Inflammatory macrophage treated with lipopolysaccharide for 4 hours (primary cell): ENCODE results near the gene CBX1.
"Not testable (repeated sequence)": the region's sequence is repeated elsewhere in the genome, so short reads cannot be mapped to it uniquely, and the experiment has no call there.

Source experiments
- DNase-seq: peaks from one replicate; pipeline ENCODE4 v3.0.0-alpha.2; 2020

CBX1 gene

DNA sequence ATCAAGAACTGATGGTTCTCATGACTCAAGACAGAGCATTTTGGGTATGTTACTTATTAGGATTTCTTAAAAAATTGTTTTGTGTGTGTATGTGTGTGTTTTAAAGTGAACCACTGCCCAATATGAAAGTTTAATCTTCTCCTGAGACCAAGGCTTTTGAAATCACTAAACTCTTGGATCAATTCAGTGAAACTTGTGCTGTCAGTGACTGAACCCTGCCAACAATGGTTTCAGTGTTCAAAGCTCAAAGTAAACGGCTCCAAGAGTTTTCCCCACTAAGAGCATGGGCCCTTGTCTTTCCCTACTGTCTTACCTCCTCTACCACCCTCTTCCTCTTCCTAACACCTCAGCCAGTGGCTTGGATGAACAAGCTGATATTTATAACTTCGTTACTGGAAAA, 31.1 kb downstream of the CBX1 start:
- no peak for DNase-seq

DNA sequence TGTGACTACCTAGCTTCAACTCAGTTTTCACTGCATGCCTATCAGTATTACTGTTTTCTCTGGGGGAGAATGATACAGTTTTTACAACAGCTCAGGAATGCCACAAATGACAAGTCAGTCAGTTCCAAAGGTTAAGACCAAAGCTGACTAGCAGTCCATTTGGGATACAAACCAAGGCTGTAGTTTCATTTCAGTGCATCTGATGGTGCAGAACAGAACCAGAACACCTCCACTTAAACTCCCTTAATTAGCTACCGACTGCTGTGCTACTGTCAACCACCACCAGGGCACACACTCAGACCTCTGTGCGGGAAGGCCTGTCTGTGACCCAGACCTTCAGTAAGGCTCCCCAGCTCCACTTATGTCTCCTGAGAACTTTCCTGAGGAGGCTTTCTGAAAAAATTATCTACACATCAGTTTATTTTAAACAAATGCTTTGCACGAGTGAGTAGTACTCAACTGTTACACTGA, 32.8 kb downstream of the CBX1 start:
- no peak for DNase-seq

DNA sequence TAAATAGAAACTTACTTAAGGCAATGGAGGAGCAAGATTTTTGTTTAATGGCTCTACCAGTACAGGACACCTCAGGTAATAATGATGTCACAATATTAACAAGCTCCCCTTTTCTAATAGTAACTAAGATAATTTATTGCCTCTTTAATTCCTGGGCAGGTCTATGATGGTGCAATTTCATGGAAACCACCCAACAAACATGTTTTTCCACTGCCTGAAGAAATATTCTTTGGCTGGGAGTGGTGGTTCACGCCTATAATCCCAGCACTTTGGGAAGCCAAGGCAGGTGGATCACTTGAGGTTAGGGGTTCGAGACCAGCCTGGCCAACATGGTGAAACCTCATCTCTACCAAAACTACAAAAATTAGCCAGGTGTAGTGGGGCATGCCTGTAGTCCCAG, 33.5 kb downstream of the CBX1 start:
- not testable (repeated sequence) for DNase-seq

DNA sequence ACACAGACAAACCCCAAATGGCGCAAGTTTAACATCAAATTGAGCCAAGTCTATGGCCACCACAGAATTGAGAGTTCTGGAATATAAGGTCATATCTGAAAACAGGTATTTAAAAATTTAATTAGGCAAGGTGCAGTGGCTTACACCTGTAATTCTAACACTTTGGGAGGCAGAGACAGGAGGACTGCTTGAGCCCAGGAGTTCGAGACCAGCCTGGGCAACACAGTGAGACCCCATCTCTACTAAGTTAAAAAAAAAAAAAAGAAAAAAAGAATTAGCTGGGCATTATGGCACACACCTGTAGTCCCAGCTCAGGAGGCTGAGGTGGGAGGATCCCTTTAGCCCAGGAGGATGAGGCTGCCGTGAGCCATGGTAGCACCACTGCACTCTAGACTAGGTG, 34.0 kb downstream of the CBX1 start:
- DNase-seq: no peak

DNA sequence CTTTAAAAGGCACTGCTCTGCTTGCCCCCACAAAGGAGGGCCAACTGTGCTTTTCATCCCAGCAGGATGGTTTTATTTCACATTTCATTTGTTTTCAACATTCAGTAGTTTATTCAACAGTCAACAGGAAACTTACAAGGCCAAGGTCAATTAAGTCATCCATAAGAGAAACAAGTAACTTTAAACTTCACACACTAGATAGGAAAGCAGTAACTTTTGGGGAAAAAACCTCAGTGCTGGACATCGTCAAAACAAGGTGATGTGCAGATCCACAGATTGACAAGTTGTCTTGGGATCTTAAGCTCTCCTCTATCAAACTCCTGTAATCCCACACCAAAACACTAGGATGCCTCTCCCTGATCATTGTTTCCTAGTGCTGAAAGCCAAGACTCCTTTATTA, 34.6 kb downstream of the CBX1 start:
- no peak for DNase-seq

DNA sequence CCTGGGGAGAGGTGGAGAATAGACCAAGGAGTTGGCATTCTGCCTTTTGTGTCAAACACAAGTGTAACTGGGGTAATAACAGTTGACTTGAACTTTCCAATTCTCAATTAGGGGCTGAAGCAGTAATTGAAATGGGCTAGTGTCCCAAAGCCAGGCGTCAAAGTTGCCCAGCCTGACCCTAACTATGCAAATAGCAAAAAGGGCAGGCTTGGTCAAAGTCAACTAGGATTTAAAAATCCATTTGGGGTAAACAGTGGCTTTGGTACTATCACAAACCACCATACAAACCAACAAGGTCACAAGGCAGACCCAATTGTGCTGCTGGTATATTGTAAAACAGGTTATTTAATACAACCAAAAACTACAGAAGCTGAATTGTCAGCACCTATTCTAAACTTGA, 35.1 kb downstream of the CBX1 start:
- DNase-seq: no peak

DNA sequence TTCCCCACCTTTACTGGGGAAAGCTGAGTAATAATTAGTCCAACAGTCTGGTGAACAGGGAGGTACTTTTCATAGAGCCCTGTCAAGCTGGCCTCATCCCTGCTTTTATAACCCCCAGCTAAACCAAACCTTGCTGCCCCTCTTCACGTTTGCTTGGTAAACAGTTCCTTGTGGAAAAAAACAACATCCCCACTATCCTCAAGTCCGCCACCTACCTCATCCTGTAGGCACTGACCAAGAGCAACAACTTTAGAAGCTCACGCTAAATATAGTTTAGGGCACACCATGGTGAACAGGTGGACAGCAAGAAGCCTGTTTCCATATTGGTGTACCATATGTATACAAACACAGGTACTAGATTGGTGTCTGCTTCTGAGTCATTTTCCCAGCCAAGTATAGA, 36.6 kb downstream of the CBX1 start:
- DNase-seq: no peak

DNA sequence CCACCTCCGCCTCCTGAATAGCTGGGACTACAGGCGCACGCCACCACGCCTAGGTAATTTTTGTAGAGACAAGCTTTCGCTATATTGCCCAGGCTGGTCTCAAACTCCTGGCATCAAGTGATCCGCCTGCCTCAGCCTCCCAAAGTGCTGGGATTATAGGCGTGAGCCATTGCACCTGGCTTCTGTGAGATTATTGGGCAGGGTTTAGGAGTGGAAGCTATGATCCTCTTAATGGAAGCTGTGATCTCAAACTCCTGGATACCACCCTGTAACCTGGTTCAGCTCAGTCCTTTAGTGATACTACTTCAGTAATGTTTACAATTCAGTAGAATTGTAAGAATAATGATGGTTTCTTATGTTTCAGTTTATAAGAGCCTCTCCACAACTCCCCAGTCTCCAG, 39.0 kb downstream of the CBX1 start:
- no peak for DNase-seq

DNA sequence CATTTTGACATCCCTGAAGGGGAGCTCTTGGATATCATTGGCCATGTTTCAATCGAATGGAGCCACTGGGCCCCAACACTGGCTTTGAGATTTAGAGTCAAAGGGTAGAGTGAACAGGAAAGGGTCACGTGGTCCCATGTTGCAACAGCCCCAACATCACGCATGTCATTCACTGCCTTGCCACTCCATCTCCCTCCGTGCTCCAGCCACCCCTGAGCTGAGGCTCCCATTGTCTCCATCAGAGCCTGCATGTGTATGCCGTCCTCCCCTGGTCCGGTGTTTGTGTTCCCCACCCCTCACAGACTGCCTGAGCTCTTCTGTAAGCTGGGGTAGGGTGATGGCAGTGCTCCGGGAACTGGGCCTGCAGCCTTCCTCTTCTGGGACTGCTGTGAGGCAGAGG, 41.0 kb downstream of the CBX1 start:
- no peak for DNase-seq

DNA sequence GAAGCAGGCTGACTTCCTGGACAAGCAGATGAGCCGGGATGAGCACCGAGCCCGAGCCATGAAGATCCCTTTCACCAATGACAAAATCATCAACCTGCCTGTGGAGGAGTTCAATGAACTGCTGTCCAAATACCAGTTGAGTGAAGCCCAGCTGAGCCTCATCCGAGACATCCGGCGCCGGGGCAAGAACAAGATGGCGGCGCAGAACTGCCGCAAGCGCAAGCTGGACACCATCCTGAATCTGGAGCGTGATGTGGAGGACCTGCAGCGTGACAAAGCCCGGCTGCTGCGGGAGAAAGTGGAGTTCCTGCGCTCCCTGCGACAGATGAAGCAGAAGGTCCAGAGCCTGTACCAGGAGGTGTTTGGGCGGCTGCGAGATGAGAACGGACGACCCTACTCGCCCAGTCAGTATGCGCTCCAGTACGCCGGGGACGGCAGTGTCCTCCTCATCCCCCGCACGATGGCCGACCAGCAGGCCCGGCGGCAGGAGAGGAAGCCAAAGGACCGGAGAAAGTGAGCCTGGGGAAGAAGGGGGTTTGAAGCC, 42.1 kb downstream of the CBX1 start:
- DNase-seq: no peak

DNA sequence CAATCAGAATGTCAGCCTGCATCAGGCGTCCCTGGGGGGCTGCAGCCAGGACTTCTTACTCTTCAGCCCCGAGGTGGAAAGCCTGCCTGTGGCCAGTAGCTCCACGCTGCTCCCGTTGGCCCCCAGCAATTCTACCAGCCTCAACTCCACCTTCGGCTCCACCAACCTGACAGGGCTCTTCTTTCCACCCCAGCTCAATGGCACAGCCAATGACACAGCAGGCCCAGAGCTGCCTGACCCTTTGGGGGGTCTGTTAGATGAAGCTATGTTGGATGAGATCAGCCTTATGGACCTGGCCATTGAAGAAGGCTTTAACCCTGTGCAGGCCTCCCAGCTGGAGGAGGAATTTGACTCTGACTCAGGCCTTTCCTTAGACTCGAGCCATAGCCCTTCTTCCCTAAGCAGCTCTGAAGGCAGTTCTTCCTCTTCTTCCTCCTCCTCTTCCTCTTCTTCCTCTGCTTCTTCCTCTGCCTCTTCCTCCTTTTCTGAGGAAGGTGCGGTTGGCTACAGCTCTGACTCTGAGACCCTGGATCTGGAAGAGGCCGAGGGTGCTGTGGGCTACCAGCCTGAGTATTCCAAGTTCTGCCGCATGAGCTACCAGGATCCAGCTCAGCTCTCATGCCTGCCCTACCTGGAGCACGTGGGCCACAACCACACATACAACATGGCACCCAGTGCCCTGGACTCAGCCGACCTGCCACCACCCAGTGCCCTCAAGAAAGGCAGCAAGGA, 42.7 kb downstream of the CBX1 start:
- DNase-seq: no peak

DNA sequence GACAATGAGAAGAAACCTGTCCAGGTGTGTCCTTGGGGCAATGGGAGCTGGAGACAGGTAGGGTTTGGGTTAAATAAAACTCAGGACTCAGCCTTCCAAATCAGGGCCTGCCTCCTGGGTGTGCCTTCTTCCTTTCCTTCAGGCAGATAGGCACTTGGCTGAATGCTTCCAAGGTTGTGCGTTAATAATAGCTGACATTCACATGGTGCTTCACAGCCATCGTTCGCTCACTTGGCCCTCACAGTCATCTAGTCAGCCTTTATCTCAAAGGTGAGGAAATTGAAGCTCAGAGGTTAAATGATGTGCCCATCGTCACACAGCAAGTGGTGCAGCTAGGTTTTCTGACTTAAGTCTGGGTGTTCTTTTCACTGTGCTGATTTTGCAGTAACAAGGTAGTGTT, 43.7 kb downstream of the CBX1 start:
- no peak for DNase-seq

DNA sequence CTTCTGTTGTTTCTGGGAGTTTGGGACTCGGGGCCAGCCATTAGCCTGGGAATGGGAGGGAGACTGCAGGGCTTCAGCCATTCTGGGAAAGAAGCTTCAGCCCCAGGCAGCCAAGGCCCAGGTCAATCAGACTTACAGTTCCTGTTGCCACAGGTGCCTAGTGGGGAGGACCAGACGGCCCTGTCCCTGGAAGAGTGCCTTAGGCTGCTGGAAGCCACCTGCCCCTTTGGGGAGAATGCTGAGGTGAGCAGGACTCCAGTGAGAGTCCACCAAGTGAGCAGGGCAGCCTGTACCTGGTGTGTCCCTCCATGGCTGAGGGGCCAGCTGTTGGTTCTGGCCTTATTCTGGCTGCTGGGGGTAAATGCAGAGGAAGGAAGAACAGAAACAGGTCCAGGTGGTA, 44.4 kb downstream of the CBX1 start:
- DNase-seq: no peak

DNA sequence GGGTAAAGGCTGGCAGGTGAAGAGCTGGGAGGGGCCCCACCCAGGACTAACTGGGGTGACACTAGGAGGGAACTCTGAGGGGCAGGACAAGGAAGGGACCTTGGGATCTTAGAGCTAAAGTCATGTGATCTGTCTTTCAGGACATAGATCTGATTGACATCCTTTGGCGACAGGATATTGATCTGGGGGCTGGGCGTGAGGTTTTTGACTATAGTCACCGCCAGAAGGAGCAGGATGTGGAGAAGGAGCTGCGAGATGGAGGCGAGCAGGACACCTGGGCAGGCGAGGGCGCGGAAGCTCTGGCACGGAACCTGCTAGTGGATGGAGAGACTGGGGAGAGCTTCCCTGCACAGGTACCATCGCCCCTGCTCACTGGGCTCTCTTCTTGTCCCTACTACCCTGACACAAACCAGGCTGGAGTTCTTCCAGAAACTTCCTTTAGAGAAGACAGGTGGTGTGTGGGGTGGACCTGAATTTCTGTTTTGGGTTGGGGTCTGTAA, 45.0 kb downstream of the CBX1 start:
- no peak for DNase-seq

DNA sequence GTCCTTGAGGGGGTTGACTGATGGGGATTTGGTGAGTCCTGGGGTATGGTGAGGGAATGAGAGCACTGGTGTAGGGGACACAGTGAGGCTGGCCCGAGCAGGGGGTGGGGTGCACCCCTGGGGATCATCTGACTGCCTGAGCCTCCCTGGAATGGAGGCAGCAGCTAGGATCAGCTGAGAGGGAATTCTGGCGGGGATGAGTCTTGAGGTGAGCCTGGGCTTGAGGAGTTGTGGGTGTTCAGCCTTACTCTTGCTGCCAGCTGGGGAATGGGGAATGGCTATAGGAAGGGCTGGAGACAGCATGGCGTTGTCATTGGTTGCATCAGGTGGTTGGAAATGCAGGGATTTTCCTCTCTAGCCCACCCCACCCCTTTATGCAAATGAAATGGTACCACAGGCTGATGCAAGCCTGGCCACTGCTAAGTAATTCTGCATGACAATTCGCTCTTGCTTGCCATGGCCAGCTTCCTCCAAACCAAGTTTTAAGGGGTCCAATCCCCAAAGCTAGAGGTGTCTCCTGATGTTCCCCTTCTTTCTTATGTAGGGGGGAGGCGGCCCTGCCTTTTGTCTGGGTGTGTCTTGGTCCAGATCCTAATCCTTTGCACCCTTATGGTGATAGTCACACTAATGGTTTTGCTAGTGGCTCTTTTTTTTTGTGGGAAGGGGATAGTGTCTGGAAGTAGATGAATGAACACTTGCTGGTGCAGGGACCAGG, 45.6 kb downstream of the CBX1 start:
- peak; percentile 89 for DNase-seq

DNA sequence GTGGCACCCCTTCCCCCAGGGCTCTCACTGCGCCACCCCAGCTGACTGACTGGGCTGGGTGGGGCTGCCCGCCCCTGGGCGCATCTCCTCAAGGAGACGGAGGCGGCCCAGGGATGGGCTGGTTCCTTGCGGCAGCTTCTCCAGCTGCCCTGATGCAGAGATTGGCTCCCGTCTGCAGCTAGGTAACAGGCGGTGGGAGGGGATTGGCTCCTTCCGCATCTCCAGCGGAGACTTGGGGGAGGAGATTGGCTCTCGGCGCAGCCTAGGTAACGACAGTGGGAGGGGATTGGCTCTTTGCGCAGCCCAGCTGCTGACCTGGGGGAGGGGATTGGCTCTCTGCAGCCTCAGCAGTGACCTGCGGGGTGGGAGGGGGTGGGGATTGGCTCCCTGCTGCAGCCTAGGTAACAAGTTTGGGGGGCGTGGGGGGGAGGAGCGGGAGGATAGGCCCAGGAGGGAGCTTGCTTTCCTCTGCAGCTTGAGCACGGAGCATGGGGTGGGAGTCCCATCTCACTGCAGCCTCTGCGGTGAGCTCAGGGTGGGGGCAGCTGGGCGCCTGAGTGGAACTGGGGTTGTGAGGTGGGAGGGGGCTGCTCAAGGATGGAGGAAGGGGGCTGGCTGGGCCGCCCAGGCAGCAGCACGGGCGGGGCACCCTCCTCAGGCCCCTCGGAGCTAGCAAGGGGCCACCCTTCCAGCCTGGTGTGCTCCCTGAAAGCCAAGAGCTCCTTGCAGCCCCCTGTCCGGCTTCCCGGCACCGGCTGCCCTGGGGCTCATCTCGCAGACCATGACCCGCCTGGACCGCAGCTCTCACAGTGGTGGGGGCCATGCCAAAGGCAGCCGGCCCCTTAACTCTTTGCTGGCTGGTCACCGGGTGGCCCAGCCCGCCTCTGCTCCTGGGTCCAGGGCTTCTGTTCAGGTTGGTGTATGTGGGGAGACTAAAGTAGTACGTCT, 46.8 kb downstream of the CBX1 start:
- DNase-seq: no peak

DNA sequence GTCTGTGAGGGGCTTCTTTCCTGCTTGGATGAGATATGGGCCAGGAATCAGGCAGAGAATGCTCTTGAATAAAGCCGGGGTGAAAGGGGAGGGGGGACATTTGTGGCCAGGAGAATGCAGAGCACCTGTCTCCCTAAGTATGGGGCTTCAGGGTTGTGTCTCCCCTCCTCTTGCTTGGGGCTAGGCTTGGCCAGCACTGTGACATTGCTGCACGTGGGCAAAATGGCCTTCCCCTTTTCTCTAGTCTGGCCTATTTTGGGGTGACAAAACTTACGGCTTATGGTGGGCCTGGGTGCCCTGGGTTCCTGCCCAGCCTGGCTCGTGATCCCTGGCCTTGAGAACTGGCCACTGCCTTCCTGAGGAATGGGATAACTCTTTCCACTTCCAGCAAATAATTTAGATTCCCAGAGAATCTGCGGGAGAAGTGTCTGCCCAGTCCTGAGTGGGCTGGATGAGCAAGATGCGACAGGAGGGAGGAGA, 47.5 kb downstream of the CBX1 start:
- DNase-seq: no peak

DNA sequence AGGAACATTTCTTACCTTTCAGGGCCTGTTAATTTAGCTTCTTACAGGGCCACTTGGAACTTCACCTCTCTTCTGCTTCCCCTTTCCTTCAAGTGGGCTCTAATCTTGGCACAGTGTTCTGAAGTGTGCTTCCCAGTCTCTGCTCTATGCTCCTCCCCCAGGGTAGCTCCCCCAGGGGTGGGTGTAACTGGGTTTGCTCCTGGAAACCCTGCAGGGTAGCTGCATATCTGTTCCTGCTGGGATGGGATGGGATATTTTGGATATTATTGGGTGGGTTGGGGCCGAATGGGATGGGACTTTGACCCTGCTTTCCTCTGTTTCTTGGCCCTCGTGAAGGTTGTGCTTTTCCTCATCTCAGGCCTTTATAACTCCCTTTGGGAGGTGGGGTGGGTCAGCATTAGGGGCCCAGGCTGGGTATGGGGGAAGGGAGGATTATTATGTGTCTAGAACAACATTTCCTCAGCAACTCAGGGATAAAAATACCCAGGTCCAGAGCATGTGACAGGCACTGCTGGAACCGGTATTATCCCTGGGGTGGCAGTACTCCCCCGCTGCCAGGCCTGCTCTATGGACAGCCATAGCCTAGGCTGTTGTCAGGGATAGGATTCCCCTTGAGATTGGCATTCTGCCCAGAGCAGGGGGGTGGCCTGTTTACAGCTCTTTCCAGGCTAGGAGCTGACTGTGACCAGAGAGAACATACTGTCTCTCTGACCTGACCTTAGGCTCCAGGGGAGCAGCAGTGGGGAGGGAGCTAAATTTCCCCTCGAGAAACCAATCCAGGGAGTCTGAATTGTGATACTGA, 48.1 kb downstream of the CBX1 start:
- no peak for DNase-seq

DNA sequence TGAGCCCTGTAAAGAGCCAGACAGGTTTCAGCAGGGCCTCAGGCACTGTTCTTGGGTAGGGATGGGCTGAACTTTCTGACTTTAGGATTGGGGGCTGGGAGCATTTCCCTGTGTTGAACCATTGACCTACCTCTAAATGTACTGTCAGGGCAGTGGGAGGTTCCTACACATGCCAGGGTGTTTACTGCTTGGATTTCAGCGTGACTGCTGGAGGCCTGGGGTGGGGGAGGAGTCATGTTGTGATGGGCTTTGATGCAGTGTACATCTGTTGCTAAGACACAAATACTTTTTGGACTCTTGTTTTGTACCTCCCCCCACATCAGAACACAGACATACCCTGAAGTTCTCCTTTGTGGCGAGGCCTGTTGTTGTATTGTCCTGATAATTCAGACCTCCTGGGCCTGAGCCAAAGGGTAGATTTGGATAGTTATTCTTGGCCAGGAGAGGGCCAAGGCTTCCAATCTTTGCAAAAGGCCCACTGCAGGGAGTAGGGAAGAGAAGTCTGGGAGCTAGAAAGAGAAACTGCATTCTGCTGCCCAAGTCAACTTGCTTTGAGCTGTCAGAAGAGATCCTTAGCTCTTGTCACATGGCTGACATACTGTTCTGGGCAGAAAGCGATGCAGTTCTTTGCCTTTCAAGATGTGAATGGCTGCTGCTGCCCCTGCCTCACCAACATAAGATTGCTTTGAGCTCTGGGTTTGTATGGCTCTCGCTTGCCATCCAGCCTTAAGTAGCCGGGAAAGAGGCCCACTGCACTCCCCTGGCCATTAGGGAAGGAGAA, 49.4 kb downstream of the CBX1 start:
- DNase-seq: no peak

DNA sequence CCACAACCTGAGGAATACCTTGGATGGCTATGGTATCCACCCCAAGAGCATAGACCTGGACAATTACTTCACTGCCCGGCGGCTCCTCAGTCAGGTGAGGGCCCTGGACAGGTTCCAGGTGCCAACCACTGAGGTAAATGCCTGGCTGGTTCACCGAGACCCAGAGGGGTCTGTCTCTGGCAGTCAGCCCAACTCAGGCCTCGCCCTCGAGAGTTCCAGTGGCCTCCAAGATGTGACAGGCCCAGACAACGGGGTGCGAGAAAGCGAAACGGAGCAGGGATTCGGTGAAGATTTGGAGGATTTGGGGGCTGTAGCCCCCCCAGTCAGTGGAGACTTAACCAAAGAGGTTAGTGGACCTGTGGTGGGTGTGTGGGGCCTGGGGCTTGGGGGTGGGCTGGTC, 50.0 kb downstream of the CBX1 start:
- no peak for DNase-seq
